ENCODE data around the gene KRTAP20-3.

KRTAP20-3 gene

DNA sequence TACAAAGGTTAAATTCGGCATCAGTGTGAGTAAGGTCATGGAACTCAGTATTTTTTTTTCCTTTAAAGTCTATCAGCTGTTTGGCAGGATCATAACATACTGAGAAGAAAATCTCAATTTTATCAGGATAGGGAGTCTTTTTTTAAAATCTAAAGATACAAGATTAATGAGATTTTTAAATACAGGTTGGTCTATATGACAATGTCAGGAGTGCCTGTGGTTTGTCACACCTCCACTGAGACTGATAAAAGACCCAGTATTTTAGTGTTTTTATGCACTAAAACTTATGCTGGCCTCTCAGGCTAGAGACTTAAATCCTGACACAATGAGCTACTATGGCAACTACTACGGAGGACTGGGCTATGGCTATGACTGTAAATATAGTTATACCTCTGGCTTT is at the start of gene KRTAP20-3:
KRTAP20-3 (plus strand) TSS at position 301 of the 400 bp plus-strand sequence.
- DNase-seq, result no peak

DNA sequence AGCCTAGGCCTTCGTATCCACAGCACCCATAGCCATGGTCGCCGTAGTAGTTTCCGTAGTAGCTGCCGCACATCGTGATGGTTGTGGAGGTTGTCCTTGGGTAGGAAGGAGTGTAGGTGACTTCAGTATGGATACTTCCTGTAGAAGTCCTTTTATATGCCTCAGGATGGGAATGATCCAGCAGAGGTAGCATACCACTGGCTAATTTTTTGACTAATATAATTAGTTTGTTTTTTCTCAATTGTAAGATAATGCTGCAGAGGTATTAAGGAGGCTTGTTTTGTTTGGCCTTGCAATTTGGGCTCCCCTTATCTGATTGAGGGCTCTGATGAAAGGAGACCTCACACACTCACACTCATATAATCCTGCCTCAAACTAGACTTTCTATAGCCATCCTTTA is 43.9 kb upstream of the KRTAP20-3 start, which contains the start of gene KRTAP6-2:
KRTAP6-2 (minus strand) TSS at position 101 of the 400 bp plus-strand sequence; CDS start at position 73, 28 bp downstream.
- no peak for DNase-seq

DNA sequence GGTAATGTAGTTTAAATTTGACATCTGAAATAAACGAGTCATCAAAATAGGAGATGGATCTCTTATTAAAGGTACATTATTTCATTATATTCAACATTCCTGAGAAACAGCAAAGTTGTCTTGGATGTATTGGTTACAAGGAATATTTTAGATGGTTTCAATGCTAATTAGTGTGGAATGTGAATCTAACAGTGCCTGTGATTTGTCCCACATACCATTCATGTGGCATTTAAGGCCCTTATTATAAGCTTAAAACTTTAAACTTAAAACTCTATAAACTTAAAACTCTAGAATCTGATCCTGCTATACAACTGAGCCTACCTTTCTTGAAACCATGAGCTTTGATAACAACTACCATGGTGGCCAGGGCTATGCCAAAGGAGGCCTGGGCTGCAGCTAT is 41.9 kb upstream of the KRTAP20-3 start, which contains the start of gene KRTAP22-1:
KRTAP22-1 (plus strand) TSS at position 301 of the 400 bp plus-strand sequence.
- no peak for DNase-seq

DNA sequence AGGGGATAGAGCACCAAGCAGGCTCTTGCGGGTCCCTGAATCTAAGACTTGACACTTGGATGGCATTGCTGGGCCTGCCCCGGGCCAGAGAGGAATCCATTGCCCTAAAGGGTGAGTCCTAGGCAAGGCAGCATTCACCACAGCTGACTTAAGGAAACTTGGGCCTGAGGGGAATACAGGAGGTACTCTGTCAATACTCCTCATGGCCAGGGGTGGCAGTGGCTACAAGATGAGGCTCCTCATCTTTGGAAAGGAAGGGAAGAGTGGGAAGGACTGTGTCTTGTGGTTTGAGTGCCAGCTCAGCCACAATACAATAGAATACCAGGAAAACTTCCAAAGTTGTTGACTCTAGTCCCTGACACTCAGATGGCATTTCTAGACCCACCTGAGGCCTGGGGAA is 36.7 kb upstream of the KRTAP20-3 start:
- DNase-seq, result no peak

DNA sequence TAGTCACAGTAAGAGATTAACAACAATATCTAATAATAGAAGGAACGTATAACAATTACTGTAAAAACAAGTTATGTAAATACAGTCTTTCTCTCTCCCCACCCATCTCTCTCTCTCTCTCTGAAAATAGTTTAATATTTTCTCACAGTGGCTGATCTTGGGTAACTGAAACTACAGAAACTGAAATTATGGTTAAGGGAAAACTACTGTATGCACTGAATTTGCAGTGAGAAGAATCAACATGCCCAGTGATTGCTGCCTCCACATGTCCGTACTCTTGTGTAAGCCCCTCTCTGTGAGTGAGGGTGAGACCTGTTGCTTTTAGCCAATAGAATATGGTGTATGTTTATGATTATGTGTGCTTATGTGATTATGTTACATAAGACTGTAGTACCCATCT is 30.5 kb upstream of the KRTAP20-3 start:
- DNase-seq, result no peak

DNA sequence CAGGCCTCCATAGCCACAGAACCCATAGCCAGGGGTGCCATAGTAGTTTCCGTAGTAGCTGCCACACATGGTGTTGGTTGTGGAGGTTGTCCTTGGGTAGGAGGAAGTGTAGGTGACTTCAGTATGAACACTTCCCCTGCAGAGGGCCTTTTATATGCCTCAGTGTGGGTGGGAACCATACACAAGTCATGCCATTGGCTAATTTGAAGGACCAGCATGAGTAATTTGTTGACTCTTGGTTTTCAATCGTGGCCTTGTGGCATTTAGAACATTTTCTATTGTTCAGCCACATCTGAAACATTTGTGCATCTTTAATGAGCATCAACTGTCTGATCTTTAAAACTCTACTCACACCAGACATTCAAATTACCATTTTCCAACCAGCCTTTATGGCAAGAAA is 28.8 kb upstream of the KRTAP20-3 start, which contains the start of gene KRTAP6-1:
KRTAP6-1 (minus strand) TSS at position 95 of the 400 bp plus-strand sequence; CDS start at position 69, 26 bp downstream.
- DNase-seq, result no peak

DNA sequence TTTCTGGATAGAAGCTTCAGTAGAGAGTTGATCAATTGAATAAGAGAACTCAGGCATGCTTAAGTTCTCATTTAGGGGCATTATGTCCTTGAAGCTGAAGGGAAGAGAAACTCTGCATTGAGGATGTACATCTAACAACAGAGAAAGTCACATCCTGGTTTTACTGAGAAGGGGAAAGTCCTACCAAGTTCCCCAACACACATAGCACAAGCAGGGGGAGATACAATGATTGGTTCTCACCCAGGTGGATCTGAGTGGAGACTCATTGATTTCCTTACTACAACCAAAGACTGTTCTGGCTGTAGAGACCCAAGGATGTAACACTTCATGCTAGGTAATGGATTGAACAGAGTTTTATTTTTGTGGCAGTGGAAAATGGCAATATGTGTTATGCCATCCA is 27.5 kb upstream of the KRTAP20-3 start:
- no peak for DNase-seq

DNA sequence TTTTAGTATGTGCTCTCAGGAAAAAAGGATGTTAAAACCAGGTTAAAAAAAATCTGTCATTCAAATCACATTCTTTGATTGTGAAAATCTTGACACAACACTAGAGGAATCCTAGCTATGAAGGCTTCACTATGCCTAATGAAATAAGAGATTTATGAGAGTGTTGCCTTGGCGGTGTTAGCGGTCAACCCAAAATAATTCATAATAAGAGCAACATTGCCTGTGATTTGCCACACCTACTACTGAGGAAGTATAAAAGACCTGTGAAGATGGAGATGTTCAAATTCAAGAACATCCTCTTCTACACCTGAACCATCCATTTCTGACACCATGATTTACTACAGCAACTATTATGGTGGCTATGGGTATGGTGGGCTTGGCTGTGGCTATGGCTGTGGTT is 26.5 kb upstream of the KRTAP20-3 start, which contains the start of gene KRTAP20-1:
KRTAP20-1 (plus strand) TSS at position 301 of the 400 bp plus-strand sequence; CDS start at position 331, 30 bp downstream.
- no peak for DNase-seq

DNA sequence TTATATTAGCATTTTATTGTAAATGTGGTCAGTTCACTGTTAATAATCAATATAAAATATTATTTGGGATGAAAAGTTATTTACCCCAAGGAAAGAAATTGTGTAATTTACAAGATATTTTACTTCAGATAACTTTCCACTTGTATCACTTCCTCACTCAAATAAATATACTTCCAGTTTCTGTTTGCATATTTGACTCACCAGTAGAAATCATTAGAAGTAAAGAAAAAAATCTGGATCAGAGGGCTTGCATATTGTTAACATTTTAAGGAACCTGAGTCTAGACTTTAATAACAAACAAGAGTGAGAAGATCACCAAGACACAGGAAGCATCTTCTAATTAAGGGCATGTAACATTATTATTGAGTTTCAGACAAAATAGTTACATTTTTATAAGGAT is 22.6 kb upstream of the KRTAP20-3 start:
- no peak for DNase-seq

DNA sequence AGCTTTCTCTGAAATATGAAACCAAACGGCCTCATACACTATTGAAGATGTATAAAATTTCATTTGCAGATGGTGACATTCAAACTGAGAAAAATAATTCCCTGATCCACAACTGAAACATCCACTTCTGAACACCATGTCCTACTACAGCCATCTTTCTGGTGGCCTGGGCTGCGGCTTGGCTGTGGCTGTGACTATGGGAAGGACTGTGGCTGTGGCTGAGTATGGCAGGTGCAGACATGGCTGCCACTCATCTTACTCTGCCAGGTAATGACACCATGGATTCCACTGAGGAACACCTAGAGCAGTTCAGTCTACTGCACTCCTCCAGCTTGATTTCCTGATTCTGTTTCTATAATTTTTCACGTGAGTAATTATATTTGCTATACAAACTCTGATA is 22.1 kb upstream of the KRTAP20-3 start, which contains the start of gene KRTAP20-4:
KRTAP20-4 (plus strand) TSS at position 106 of the 400 bp plus-strand sequence.
- DNase-seq, result no peak

DNA sequence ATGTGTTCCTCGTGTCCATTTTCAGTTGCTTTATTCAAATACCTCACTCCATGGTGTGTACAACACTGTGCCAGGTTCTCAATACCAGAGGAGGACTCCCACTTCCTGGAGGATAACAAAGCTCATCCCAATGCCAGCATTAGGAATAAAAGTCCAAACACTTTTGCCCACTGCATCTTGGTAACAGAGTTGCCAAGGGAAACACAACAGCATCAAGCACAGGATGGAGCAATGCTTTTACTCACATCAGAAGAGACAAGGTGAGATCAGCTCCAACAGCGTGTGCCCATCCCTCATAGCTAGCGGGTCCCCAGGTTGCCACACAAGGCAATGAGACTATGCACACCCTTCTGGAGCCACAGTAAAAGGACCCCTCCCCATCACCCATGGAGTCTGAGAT is 19.3 kb upstream of the KRTAP20-3 start:
- DNase-seq, result no peak

DNA sequence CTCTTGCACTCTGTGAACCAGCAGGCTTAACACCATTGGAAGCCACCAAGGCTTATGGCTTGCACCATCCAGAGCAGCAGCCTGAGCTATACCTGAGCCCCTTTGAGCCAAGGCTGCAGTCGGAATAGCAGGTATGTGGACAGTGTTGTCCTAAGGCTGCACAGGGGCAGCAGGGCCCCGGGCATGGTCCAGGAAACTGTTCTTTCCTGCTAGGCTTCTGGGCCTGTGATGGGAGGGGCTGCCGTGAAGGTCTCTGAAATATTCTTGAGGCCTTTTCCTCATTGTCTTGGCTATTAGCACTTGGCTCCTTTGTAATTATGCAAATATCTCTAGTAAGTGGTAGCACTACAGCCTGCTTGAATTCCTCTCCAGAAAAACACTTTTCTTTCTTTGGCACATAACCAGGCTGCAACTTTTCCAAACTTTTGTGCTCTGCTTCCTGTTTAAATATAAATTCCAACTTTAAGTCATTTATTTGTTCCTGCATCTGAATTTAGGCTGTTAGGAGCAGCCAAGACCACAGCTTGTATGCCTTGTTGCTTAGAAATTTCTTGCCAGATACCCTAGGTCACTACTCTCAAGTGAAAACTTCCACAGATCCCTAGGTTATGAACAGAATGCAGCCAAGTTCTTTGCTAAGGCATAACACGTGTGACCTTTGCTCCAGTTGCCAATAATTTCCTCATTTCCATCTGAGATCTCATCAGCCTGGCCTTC is 17.1 kb upstream of the KRTAP20-3 start:
- DNase-seq, result no peak

DNA sequence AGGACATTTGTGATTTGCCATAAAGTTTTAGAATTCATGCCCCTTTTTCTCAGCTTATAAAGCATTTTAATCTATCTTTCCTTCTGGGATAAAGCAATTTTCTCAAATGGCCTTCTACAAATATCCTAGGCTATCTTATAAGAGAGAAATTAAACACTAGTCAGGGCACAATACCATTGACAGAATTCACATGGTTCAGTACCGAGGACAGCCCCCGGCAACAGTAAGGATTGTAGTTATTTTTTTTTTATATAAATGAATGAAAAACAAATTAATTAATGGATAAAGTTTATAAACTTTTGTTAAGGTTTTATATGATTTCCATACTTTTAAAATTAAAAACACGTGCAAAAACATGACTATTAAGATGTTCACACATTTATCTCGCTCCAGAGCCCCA is 14.6 kb upstream of the KRTAP20-3 start:
- no peak for DNase-seq

DNA sequence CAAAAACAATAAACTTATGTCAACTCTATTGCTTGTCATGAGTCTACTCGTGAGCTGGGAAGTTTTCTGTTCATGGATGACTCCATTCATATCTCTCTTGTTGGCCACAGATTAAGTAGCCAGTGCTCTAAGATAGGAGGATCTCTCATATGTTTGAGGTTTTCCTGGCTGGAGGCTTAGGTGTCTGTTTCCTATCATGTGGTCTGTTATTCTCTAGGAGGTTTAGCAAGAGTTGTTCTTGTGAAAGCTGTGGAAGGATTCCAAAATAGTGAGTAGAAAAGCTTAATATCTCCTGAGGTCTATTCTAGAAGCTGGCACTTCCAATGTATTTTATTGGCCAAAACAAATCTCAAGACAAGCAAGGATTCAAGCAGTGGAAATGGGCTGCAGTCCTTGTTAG is 13.5 kb upstream of the KRTAP20-3 start:
- no peak for DNase-seq

DNA sequence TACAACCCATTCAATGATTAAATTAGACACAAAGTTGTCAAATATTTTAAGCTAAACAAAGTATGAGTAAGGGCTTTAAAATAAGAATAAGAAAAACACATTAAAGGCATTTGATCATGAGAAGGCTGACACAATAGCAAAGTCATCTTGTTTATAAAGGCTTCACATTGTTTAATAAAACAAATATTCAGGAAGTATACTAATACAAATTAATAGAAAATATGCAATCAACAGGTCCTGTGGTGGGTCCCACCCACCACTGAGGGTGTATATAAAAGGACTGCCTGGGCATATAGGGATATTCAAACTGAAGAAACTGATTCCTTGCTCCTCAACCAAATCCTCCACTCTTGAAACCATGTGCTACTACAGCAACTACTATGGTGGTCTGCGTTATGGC is 7.8 kb upstream of the KRTAP20-3 start, which contains the start of gene KRTAP20-2:
KRTAP20-2 (plus strand) TSS at position 301 of the 400 bp plus-strand sequence; CDS start at position 359, 58 bp downstream.
- no peak for DNase-seq

DNA sequence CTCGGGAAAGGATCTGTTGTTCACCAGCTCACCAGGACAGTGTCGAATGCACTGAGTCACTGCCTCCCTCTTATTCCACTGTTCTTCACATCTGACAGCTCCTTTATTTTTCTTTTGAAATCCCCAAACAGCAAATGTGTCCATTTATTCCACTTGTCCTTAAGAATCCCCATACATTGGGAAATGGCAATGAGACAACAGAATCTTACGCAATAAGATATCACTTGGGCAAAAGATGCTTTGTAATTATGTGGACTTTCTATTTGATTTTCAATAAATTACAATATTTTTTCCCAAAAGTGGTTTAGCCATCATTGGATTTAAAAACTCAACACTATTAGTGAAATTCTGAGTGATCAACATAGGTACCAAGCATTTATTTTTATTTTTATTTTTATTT is 4.0 kb upstream of the KRTAP20-3 start:
- no peak for DNase-seq

DNA sequence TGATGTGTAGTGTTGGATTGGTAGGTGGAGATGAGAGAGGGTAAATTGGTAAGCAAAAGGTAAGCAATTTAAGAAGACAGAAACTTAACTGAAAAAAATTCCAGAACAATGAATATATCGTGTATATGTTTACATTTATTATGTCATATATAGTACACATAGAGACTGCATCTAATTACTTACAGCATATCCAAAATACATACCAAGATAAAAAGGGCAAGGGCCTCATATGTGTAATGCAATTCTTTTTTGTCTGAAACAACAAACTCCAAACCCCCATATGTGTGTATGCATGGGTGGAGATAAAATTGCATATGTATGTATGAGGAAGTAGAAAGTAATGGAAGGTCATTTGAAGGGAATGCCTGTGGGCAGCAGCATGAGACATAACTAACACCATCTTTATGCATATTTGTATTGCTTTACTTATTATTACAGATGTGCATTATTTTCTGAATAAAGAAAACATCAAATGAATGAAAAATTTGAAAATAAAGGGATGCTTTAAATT is 4.3 kb downstream of the KRTAP20-3 start:
- no peak for DNase-seq

DNA sequence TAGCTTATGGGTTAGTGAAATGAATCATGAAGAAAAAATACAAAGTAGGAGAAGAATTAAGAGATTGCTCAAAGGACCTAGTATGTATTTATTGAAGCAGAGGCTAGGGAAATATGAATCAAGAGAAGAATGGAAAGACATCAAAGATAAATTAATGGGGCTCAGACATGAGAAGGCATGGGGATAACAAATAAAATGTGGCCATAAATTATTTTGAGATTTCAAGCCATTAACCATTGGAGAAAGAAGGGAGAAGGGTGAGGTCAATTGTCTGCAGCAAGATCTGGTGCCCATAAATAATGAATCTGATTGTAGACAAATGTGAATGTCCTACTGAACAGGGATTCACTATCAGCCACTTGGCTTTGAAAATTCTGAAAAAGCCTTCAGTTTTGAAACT is 10.2 kb downstream of the KRTAP20-3 start:
- DNase-seq, result no peak

DNA sequence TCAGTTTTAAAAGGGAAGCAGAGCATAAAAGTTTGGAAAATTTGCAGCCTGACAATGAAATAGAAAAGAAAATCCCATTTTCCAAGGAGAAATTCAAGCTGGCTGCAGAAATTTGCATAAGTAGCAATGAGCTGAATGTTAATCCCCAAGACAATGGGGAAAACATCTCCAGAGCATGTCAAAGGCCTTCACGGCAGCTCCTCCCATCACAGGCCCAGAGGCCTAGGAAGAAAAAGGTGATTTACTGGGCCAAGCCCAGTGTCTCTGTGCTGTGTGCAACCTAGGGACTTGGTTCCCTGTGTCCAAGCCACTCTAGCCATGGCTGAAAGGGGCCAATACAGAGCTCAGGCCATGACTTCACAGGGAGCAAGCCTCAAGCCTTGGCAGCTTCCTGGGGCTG is 26.1 kb downstream of the KRTAP20-3 start:
- DNase-seq, result no peak

DNA sequence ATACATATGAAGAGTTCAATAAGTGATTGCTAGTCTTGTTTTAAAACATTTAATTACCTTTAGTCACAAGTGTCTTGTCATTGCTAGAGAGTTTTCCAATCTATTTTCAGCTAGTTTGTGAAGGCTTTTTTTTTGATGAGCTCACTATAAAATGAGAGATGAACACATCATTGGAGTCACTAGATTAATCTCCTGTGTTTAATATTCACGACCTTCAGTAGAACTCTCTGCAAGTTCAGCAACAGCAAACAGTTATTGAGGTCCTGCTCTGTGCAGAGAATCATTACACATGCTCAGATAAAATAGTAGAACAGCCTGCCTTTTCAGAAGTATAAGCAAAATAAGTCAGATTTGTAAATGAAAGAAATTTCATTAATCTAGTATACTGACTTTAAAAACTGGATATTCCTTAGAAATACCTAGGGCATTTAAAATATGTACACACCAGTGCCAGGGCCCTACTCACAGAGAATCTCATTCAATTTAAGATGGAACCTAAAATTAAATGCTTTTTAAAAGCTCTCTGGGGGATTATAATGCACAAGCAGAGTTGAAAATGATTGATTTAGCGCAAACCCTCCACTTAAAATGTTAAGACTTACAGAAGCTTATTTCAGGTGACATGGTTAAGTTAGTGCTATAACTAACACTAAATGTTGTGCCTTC is 30.5 kb downstream of the KRTAP20-3 start:
- DNase-seq, result no peak

DNA sequence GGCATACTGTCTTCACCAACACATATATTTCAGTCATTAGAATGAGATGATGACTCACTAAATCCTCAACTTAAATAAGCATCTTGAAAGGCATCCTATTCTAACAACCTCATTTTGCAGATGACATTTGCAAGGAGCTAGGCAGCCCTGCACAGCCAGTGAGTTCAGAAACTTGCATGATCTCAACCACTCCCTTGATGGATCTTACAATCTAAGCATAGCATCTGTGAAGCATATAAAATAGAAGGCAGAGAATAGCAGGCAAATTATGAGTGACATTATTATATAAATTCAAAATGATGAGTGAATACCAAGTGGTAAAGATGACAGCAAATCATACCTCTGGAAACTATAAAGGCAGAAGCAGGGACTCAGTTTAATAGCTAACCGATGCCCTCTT is 31.6 kb downstream of the KRTAP20-3 start:
- no peak for DNase-seq

DNA sequence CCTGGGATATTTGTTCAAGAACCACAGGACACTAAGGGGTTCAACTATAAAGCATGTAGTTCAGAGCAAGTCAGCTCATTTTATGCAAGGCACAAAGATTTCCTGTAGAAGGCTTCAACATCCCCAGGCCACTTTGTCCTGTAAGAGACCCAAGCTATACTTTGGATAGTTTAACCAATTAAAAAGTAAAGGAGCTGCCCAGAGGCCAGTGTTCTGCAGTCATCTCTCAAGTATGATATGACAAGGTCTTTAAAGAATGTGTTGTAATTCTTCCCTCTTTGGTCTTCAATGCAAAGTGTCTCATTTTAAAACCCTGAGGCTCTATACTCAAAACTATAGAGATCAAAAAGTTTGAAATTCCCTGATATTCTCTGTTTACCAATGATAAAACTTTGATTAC is 34.1 kb downstream of the KRTAP20-3 start:
- no peak for DNase-seq

DNA sequence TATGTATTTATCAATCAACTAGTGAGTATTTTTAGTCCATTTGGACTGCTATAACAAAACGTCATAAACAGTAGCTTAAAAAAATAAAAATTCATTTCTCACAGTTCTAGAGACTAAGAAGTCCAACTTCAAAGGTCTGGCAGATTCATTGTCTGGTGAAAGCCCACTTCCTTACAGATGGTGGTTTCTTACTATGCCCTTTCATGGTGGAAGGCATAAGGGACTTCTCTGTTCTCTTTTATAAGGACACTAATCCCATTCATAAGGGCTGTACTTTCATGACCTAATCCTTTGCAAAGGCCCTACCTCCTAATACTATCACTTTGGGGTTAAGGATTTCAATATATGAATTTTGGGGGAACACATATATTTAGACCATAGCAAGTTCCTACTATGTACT is 37.9 kb downstream of the KRTAP20-3 start:
- no peak for DNase-seq

DNA sequence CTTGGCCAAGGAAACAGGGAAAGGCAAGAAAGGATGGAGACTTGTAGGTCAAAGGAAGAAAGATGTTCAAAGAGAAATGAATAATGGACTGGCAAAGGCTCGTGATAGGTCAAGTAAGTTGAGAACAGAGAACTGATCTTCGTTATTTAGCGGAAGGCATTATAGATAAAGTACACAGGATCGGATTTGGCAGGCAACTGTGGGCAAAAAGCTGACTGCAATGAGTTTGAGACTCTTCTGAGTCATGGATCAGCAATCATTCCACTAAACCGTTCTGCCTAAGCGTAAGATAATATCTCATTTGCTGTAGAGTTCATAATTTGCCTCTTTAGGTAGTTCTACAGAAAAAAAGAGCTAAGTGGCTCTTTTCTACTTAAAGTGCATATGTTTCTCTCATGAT is 41.8 kb downstream of the KRTAP20-3 start:
- DNase-seq, result no peak
